HG02938 (cell line): ENCODE measurements around the gene LAGE3.
A peak's percentile ranks its signal among the peaks of the same experiment; 100 is the strongest.
"Not testable (repeated sequence)": the region's sequence is repeated elsewhere in the genome, so short reads cannot be mapped to it uniquely, and the experiment has no call there.

ENCODE experiments used
- ATAC-seq: cut with Tn5 transposase; IDR thresholded peaks from one replicate; pipeline ENCODE4 v1.9.1; 2021; ENCODE audit warnings: mild to moderate bottlenecking, moderate library complexity; ENCODE audit not compliant: unreplicated experiment

Gene LAGE3

GRCh38 chrX:154502989-154503388, 23.9 kb upstream of the LAGE3 start:
- ATAC-seq, result no peak

- no peak for ATAC-seq
Observed at GRCh38 chrX:154502098-154502497, 23.0 kb upstream of the LAGE3 start.

DNA sequence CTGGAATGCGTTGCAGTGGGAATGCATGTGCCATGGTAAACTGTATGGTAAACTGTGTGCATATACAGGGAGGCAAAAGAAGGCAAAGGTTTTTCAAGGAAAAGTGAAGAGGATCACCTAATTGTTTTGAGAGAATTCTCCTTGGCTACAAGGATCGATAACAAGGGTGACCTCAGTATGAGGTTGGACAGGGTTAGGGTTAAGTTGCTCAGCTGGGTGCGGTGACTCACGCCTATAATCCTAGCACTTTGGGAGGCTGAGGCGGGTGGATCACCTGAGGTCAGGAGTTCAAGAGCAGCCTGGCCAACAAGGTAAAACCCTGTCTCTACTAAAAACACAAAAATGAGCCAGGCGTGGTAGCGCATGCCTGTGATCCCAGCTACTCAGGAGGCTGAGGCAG, 22.3 kb upstream of the LAGE3 start:
- ATAC-seq, result not testable (repeated sequence)

GRCh38 chrX:154496591-154497137, 17.6 kb upstream of the LAGE3 start:
- not testable (repeated sequence) for ATAC-seq

DNA sequence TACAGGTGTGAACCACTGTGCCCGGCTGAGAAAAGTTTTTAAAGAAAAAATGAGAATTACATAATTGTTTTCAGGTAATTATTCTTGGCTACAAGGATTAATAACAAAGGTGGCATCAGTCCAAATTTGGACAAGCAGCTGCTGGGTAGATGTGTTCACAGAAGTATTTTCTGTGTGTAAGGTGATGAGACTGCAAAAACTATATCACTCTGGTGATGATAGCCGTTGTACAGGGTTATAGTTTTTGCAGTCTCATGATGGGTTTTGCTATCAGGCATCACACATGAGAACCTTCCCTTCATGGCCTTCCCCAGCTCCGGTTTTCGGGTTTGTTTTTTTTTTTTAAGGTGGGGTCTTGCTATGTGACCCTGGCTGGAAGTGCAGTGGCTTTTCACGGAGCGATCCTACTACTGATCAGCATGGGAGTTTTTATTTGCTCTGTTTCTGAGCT, 16.4 kb upstream of the LAGE3 start:
- ATAC-seq, result no peak

DNA sequence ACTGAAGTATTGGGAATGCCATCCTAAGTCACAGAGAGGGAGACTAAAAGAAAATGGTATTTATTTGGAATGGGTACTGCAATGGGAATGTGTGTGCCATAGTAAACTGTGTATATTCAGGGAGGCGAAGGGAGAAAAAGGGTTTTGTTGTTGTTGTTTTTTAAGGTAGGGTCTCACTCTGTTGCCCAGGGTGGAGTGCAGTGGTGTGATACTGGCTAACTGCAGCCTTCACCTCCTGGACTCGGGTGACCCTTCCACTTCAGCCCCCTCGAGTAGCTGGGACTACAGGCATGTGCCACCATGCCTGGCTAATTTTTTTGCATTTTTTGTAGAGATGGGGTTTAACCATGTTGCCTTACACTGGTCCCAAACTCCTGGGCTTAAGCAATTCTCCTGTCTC, 15.6 kb upstream of the LAGE3 start:
- ATAC-seq, result no peak

DNA sequence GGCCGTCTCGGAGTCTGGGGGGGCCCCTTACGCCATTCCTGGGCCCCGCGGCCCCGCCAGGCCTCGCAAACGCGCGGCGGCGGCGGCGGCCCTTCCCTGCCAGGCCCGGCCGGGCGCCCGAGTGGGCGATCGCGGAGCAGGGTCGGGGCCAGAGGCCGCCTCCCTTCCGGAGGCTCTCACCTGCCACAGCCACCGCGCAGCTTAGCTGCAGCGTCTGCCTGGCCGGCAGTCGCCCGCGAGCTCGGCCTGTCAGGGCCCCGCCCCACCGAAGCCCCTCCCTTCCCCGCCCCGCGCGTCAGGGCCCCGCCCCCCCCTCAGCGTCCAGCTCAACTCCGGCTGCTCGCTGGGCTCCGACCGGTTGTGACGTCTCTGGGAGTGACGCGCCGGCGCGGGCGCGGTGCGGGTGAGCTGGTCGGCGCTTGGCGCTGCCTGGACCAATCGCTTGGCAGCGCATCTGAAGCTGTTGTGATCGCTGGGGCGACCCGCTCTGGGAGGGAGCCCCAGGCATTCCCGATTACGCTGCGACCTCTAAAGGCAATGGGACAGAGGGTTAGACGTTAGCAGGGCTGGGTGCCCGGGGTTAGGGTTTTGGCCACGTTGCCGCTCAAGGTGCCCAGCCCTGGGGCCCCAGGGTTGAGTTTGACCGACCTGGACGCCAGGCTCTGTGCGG, 11.5 kb upstream of the LAGE3 start, which contains the start of gene SLC10A3:
SLC10A3 (minus strand) TSS at position 216 of the 670 bp plus-strand sequence. CDS start 1,689 bp downstream, outside the sequence.
- ATAC-seq, result peak; percentile 67

DNA sequence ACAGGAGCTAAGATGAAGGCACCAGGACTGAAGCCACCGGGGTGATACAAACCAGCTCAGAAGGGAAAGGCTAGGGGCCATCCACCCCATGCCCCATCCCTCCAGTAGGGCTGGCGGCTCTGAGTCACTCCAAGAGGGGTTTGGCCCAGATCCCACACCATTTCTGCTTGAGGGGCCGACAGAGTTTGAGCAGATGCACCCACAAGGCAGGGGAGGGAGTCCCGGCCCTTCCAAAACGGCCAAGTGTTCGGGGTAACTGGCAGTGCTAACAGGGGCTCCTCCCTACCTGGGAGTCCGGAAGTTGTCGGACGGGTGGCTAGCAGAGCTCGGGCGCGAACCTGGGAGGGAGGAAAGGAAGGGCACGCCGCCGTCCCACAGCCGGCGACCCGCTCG, 10.9 kb upstream of the LAGE3 start:
- ATAC-seq, result peak; percentile 18

DNA sequence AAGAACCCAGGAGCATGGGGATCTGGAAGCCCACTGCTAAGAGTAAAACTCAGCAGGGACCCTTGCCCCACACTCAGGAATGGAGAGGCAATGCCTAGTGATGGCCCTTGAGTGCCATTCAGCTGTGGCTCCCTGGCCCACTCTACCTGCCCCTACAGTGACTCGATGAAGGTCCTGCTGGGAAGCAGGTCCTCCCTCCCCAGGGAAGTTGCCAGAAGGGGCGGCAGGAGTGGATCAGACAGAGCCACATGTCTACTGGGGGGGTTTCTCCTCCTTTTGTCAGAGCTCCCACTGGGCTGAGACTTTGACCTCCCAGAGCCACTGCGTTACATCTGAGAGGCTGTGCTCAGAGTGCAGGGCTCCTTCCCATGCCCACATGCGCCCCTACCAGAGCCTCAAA, 10.1 kb upstream of the LAGE3 start:
- ATAC-seq, result no peak

GRCh38 chrX:154488336-154489075, 9.4 kb upstream of the LAGE3 start:
- no peak for ATAC-seq

DNA sequence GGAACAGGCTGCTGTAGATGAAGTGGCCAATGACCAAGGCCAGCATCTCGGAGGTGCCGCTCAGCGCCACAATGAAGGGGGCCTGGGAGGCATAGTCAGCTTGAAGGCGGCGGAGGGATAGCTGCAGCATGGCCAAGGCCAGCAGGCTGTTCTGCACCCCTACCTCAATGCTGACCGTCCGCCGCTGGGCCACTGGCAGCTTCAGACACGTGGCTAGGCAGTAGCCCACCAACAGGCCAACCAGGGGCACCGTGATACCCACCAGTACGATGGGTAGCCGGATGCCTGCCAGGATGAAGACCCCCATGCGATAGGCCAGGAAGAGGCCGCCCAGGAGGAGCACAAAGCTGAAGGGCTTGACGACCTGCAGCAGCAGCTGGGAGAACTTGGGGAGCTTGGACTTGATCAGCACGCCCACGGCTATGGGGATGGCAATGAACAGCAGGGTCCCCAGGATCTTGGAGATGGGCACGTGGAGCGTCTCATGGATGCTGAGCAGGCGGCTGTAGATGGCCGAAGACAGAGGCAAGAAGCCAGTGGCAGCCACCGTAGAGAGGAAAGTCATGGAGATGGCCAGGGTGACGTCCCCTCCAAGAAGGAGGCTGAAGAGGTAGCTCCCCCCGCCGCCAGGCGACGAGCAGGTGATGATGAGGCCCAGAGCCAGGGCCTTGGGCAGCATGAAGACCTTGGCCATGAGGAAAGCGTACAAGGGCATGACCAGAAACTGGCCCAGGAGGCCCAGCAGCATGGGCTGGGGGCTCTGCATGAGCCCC, 8.6 kb upstream of the LAGE3 start:
- ATAC-seq, result no peak

GRCh38 chrX:154486396-154487207, 7.5 kb upstream of the LAGE3 start, which contains the start of gene UBL4A:
Gene UBL4A, minus strand, starts transcription at chrX:154486615. Its CDS starts 31 bp downstream, at chrX:154486584.
- ATAC-seq, result no peak

- ATAC-seq, result no peak
Observed at GRCh38 chrX:154486052-154486395, 6.9 kb upstream of the LAGE3 start.

- no peak for ATAC-seq
Observed at GRCh38 chrX:154485150-154486051, 6.3 kb upstream of the LAGE3 start.

DNA sequence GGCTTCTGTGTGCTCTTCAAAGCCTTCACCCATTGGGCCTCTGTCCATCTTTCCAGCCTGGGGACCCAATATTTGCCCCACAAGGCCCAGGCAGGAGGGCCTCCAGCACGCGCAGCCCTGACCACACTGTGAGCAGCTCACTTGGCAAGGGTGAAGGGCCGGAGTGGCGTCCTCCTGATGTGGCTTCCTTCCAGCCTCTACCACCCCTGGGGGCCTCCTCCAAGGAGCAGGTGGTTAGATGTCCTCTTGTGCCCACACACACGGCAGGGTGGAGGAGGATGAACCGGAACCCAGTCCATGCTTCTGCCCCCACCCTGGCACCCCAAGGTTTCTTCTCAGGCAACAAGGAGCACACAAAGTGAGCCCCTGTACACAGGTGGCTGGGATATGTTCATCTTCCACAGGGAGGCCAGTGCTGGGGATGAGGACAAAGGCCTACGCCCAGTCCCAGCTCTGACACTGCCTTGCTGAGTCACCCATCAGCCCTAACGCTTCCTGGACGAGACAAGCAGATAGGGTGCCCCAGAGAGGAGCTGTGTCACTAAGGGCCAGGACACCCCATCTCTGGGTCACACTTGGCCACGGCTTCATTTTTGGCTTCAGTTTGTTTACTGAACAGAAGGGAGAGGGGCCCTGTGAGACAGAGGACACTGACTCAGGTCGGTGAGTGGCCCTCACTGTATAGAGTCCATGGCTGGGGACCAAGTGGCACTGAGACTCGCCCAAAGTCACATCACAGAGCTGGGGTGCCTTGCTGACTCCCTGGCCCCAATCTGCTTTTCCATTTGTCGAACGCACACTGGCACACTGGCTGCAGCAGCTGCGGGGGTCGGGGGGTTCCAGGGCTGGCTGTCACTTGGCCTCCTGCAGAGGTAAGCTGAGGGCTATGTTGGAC, 5.4 kb upstream of the LAGE3 start:
- ATAC-seq, result no peak

DNA sequence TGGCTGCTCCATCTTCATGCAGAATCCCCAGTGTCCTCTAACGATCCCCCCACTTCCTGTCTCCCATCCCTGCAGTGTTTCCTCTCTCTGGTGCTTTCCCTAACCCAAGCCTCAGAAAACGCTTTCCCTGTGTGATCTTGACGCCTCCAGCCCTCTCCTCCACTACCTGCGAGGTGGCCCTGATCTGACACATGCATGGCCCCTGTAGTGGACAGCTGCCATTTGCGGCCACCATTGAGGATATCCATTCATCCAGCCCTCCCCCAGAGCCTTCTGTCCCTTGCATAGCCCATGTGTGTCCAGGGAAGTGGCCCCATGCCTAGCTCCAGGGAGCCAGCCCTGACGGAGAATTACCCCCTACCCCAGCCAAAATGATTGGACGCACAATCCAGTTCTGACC, 4.2 kb upstream of the LAGE3 start:
- ATAC-seq, result no peak

GRCh38 chrX:154482786-154483185, 3.7 kb upstream of the LAGE3 start:
- no peak for ATAC-seq

DNA sequence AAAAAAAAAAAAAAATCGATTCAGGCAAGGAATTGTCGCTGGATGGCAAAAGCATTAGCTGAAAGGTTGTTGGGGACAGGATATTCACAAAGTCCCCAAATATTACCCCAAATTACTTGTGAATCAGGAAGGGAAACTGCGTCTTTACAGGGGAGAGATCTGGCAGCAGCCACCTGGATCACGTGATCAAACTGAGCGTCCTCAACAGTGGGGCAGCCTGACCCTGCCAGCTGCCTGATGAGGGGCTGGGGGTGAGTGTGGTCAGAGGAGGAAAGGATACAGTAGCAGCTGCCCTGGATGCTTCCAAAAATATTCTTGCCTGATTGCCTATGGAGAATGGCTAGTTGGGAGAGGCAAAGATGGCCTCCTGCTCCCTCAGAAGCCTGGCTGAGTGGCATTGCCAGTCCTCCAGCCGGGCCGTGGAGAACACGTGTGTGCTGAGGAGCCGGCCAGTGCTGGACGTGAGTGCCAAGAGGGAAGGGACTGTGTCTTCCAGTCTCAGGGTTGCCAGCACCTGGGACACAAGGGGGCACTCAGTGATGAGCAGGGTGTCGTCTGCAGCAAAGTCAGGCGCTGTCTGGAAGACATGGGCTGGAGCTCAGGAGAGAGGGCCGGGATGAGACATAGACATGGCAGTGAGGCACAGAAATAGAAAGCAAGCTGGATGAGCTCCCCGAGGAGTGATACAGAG, 3.0 kb upstream of the LAGE3 start:
- no peak for ATAC-seq
